Measurements from ENCODE around the gene PRDM10. TPM values are rescaled to one million over a fixed set of nuclear protein-coding genes. Genes with fewer than 3 reads are reported as not detected.

PRDM10 gene
- total RNA-seq, 1 donor, result 8.0 TPM

- no peak for TF ChIP-seq CTCF (IDR thresholded peaks at IDR 0.05; ENCODE audit: extremely low read depth, low read depth, low read length)
- no peak overlapping the region for H3K4me3 ChIP-seq (ENCODE audit: insufficient read depth, low read length)
- DNase-seq (ENCODE audit: insufficient read length, low spot score, missing footprints), result no peak
- H3K4me2 ChIP-seq (ENCODE audit: insufficient read depth, low read length), result no peak overlapping the region
- no peaks in the 10 kb centered on the region for H3K27me3 ChIP-seq (ENCODE audit: insufficient read depth, low read length)
- no peaks in the 10 kb centered on the region for H3K4me1 ChIP-seq (ENCODE audit: insufficient read depth, low read length)
- H3K79me2 ChIP-seq (ENCODE audit: insufficient read depth, low read length), result no peaks in the 10 kb centered on the region
- no peak overlapping the region for H2AFZ ChIP-seq (ENCODE audit: low read length)
- no peaks in the 10 kb centered on the region for H3K9me3 ChIP-seq (ENCODE audit: low read depth, low read length)
- H4K20me1 ChIP-seq (ENCODE audit: insufficient read depth, low read length), result no peaks in the 10 kb centered on the region
- peaks cover 5% of the 10 kb centered on the region for H3K36me3 ChIP-seq (ENCODE audit: insufficient read depth, low read length)
- no peak overlapping the region for H3K27ac ChIP-seq (ENCODE audit: low read depth, low read length)
These were observed 72.3 kb downstream of the PRDM10 start for GRCh38 chr11:129930296-129930695.

GRCh38 chr11:129929721-129930120 lies 72.9 kb downstream of the PRDM10 start:
- H3K27ac ChIP-seq (ENCODE audit: low read depth, low read length), result no peak overlapping the region
- no peak for DNase-seq (ENCODE audit: insufficient read length, low spot score, missing footprints)
- H3K79me2 ChIP-seq (ENCODE audit: insufficient read depth, low read length), result no peaks in the 10 kb centered on the region
- peaks cover 5% of the 10 kb centered on the region for H3K36me3 ChIP-seq (ENCODE audit: insufficient read depth, low read length)
- H3K4me1 ChIP-seq (ENCODE audit: insufficient read depth, low read length), result no peaks in the 10 kb centered on the region
- H3K9me3 ChIP-seq (ENCODE audit: low read depth, low read length), result no peaks in the 10 kb centered on the region
- no peak overlapping the region for H2AFZ ChIP-seq (ENCODE audit: low read length)
- no peak overlapping the region for H3K4me2 ChIP-seq (ENCODE audit: insufficient read depth, low read length)
- no peaks in the 10 kb centered on the region for H3K27me3 ChIP-seq (ENCODE audit: insufficient read depth, low read length)
- no peak overlapping the region for H3K4me3 ChIP-seq (ENCODE audit: insufficient read depth, low read length)
- TF ChIP-seq CTCF (IDR thresholded peaks at IDR 0.05; ENCODE audit: extremely low read depth, low read depth, low read length), result no peak
- H4K20me1 ChIP-seq (ENCODE audit: insufficient read depth, low read length), result no peaks in the 10 kb centered on the region

GRCh38 chr11:129928923-129929692 lies 73.5 kb downstream of the PRDM10 start:
- DNase-seq (ENCODE audit: insufficient read length, low spot score, missing footprints), result no peak
- H4K20me1 ChIP-seq (ENCODE audit: insufficient read depth, low read length), result no peaks in the 10 kb centered on the region
- no peaks in the 10 kb centered on the region for H3K79me2 ChIP-seq (ENCODE audit: insufficient read depth, low read length)
- peaks cover 5% of the 10 kb centered on the region for H3K36me3 ChIP-seq (ENCODE audit: insufficient read depth, low read length)
- TF ChIP-seq CTCF (IDR thresholded peaks at IDR 0.05; ENCODE audit: extremely low read depth, low read depth, low read length), result no peak
- no peaks in the 10 kb centered on the region for H3K4me1 ChIP-seq (ENCODE audit: insufficient read depth, low read length)
- no peak overlapping the region for H2AFZ ChIP-seq (ENCODE audit: low read length)
- no peak overlapping the region for H3K4me3 ChIP-seq (ENCODE audit: insufficient read depth, low read length)
- H3K4me2 ChIP-seq (ENCODE audit: insufficient read depth, low read length), result no peak overlapping the region
- no peaks in the 10 kb centered on the region for H3K27me3 ChIP-seq (ENCODE audit: insufficient read depth, low read length)
- no peaks in the 10 kb centered on the region for H3K9me3 ChIP-seq (ENCODE audit: low read depth, low read length)
- H3K27ac ChIP-seq (ENCODE audit: low read depth, low read length), result no peak overlapping the region

- H3K79me2 ChIP-seq (ENCODE audit: insufficient read depth, low read length), result no peaks in the 10 kb centered on the region
- H2AFZ ChIP-seq (ENCODE audit: low read length), result no peak overlapping the region
- H3K4me2 ChIP-seq (ENCODE audit: insufficient read depth, low read length), result no peak overlapping the region
- no peak for TF ChIP-seq CTCF (IDR thresholded peaks at IDR 0.05; ENCODE audit: extremely low read depth, low read depth, low read length)
- H3K36me3 ChIP-seq (ENCODE audit: insufficient read depth, low read length), result peaks cover 17% of the 10 kb centered on the region
- DNase-seq (ENCODE audit: insufficient read length, low spot score, missing footprints), result no peak
- H4K20me1 ChIP-seq (ENCODE audit: insufficient read depth, low read length), result no peaks in the 10 kb centered on the region
- H3K27ac ChIP-seq (ENCODE audit: low read depth, low read length), result no peak overlapping the region
- H3K4me1 ChIP-seq (ENCODE audit: insufficient read depth, low read length), result no peaks in the 10 kb centered on the region
- no peaks in the 10 kb centered on the region for H3K9me3 ChIP-seq (ENCODE audit: low read depth, low read length)
- H3K27me3 ChIP-seq (ENCODE audit: insufficient read depth, low read length), result no peaks in the 10 kb centered on the region
- H3K4me3 ChIP-seq (ENCODE audit: insufficient read depth, low read length), result no peak overlapping the region
These were observed 80.0 kb downstream of the PRDM10 start for GRCh38 chr11:129922674-129923073.
